ENCODE measurements around the gene CERK. TPM values are rescaled to one million over a fixed set of nuclear protein-coding genes. Genes with fewer than 3 reads are reported as not detected.

CERK gene
- total RNA-seq, 2 donors from 2014 or later, result 10.2 to 18.0 TPM

GRCh38 chr22:46766611-46767010 is 28.6 kb upstream of the CERK start:
- DNase-seq (ENCODE audit: low spot score), result no peak
- no peaks in the 10 kb centered on the region for H3K4me1 ChIP-seq (replicated peaks)
- intact Hi-C loops (cut with DNase I), result no loop called here
- no peaks in the 10 kb centered on the region for H3K36me3 ChIP-seq
- H3K4me3 ChIP-seq, result no peak overlapping the region
- H3K9me3 ChIP-seq, result no peaks in the 10 kb centered on the region
- WGBS, result 94% methylated on average over 8 of the region's 8 CpGs
- TF ChIP-seq POLR2AphosphoS5 (IDR thresholded peaks at IDR 0.05) (no peak), POLR2A (IDR thresholded peaks at IDR 0.05) (no peak), CTCF (IDR thresholded peaks at IDR 0.05) (no peak)
- no peak overlapping the region for H3K27ac ChIP-seq
- no peaks in the 10 kb centered on the region for H3K27me3 ChIP-seq (replicated peaks; ENCODE audit: insufficient read depth)

- WGBS, result 85% methylated on average over 6 of the region's 6 CpGs
- Histone ChIP-seq H3K4me1 (replicated peaks) (no peaks in the 10 kb centered on the region), H3K27ac (no peak overlapping the region), H3K4me3 (no peak overlapping the region), H3K36me3 (no peaks in the 10 kb centered on the region), H3K27me3 (replicated peaks; ENCODE audit: insufficient read depth) (no peaks in the 10 kb centered on the region), H3K9me3 (no peaks in the 10 kb centered on the region)
- no peak for TF ChIP-seq POLR2A (IDR thresholded peaks at IDR 0.05)
- TF ChIP-seq POLR2AphosphoS5 (IDR thresholded peaks at IDR 0.05), result no peak
- no peak for TF ChIP-seq CTCF (IDR thresholded peaks at IDR 0.05)
- intact Hi-C loops (cut with DNase I), result no loop called here
- DNase-seq (ENCODE audit: low spot score), result no peak
Observed at GRCh38 chr22:46764779-46765485, 26.9 kb upstream of the CERK start.

- no peaks in the 10 kb centered on the region for H3K27me3 ChIP-seq (replicated peaks; ENCODE audit: insufficient read depth)
- no peaks in the 10 kb centered on the region for H3K36me3 ChIP-seq
- H3K9me3 ChIP-seq, result no peaks in the 10 kb centered on the region
- intact Hi-C loops (cut with DNase I), result no loop called here
- TF ChIP-seq CTCF (IDR thresholded peaks at IDR 0.05) (no peak), POLR2AphosphoS5 (IDR thresholded peaks at IDR 0.05) (no peak), POLR2A (IDR thresholded peaks at IDR 0.05) (no peak)
- no peaks in the 10 kb centered on the region for H3K4me1 ChIP-seq (replicated peaks)
- 90% methylated on average over 6 of the region's 6 CpGs for WGBS
- no peak overlapping the region for H3K27ac ChIP-seq
- DNase-seq (ENCODE audit: low spot score), result no peak
- H3K4me3 ChIP-seq, result no peak overlapping the region
Observed at GRCh38 chr22:46764140-46764680, 26.2 kb upstream of the CERK start.

GRCh38 chr22:46763051-46763705 is 25.1 kb upstream of the CERK start:
- Histone ChIP-seq H3K27ac (peak overlapping the region; percentile 88 to 90), H3K9me3 (no peaks in the 10 kb centered on the region), H3K27me3 (replicated peaks; ENCODE audit: insufficient read depth) (no peaks in the 10 kb centered on the region), H3K36me3 (no peaks in the 10 kb centered on the region), H3K4me3 (peak overlapping the region; percentile 81 to 98), H3K4me1 (replicated peaks) (no peaks in the 10 kb centered on the region)
- WGBS, result 11% methylated on average over 13 of the region's 13 CpGs
- TF ChIP-seq POLR2AphosphoS5 (IDR thresholded peaks at IDR 0.05), result no peak
- TF ChIP-seq CTCF (IDR thresholded peaks at IDR 0.05), result no peak
- TF ChIP-seq POLR2A (IDR thresholded peaks at IDR 0.05), result no peak
- intact Hi-C loops (cut with DNase I), result no loop called here
- DNase-seq (ENCODE audit: low spot score), result no peak
